ENCODE data around the gene PRKCE. TPM values are rescaled to one million over a fixed set of nuclear protein-coding genes. Genes with fewer than 3 reads are reported as not detected.

Gene PRKCE
- total RNA-seq, 1 donor from 2014 or later: 13.7 TPM

DNA sequence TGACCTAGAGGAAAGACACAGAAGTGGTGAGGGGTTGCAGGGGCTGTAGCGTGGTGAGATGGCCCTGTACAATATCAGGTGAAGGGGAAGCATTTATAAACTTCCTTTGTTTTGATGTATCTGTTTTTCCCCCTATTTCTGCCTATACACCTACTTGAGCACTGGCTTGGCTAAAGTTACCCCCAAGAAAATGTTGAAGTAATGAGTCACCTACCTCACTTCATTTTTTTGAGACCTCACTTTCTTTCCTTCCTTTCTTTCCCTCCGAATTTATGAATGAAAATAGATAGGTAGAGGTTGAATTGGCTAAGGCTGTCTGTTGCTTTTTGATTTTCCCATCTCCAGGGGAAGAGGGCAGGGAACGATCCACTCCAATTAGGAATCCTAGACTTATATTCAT, 414.6 kb downstream of the PRKCE start:
- intact Hi-C loops (cut with micrococcal nuclease): no loop called here

DNA sequence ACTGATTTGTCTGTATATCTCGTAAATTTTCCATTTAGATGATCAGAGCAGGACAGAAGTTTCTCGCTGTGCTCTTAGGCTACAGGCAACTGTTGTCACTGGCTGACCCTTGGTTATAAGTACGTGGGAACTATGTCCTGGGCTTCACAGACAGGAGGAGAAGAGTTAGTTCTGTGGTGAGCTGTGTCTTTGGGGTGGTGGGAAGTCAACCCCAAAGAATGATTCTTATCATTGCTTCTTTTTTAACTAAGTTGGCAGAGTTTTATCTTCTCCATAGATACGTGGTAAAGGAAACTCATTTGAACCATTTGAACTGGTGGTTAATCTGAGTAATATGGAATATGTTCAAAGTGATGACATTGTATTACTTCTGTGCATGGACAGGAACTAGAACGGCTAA, 415.1 kb downstream of the PRKCE start:
- intact Hi-C loops (cut with micrococcal nuclease): no loop called here

DNA sequence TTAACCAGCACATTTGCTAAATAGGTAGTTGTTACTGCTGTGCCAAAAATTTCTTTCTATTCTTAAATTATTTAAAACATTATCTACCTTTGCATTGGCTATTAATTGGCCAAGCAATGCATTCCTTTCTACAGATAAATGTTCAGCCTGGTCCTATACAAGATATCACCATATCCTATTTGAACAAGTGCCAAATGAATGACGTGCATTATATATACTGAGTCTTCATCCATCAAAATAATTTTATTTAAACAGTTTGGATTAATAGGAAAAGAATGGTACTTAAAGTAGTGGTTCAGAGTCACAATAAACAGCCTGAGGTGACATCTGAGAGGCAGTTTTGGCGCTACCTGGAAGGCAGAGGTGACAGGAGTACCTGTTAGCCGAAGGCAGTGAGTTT, 415.6 kb downstream of the PRKCE start:
- intact Hi-C loops (cut with micrococcal nuclease): no loop called here

DNA sequence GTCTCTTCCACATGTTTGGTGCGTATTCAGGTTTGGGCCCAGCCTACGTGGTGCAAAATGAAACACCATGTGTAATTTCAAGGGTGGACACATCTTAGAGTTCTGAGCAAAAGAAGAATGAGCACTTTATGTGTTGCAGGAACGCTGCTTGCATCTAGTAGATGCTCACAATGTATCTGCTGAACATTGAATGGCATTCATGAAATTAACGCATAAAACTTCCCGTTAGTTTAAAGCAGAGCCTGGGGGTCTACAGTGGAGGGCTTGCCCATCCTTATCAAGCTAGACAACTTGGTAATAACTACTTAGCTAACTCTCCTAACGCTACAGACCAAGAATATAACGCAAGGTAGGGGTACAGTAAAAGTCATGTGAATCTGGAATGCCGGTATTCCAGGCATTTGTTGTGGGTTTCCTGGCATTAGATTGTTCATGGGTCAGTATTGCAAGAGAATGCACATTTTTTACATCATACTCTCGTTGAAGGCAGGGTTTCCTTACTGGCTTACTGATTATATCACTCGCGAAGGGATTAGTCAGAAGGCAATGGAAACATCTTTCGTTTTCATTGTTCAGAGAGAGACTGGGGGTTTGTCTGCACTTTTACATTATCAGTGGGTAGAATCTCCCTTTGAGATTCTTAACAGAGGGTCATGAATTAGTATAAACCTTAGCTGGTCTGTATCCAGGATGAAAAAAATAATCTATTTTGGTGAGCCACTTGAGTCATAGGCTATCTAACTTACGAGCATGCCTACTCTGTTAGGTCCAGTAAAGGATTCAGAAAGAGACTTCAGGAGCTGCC, 416.2 kb downstream of the PRKCE start:
- intact Hi-C loops (cut with micrococcal nuclease): no loop called here

DNA sequence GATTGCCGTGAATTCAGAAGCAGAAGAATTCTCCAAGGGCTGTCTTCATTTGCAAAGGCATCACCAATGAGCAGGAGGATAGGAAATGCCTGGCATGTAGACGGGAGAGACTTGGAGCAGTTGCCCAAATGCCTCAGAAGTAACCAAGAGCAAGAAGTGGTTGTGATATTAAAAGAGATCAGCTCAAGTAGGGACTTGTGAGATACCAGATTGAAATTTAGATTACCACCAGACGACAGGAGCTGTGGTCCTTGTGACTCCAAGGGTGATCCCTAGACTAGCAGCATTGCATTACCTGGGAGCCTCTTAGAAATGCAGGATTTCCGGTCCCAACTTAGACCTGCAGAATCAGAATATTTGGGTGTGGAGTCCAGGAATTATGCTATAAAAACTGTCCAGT, 417.2 kb downstream of the PRKCE start:
- intact Hi-C loops (cut with micrococcal nuclease): no loop called here

DNA sequence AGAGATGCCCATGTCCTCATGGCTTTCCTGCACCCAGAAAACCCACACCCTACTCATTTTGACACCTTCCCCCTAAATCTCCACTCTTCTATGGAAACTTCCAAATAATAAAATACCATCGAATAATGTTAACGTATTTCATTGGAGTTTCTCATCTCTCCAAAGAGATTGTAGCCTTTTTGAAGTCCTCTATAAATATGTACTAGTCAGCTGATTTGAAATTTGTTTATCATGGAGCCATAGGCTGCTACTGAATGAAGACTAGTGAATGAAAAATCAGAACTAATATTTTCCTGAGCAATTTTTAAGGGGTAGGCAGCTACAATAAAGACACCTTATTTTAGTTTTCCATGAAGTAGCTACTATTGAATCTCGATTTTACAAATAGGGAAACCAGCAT, 419.6 kb downstream of the PRKCE start:
- intact Hi-C loops (cut with micrococcal nuclease): no loop called here

DNA sequence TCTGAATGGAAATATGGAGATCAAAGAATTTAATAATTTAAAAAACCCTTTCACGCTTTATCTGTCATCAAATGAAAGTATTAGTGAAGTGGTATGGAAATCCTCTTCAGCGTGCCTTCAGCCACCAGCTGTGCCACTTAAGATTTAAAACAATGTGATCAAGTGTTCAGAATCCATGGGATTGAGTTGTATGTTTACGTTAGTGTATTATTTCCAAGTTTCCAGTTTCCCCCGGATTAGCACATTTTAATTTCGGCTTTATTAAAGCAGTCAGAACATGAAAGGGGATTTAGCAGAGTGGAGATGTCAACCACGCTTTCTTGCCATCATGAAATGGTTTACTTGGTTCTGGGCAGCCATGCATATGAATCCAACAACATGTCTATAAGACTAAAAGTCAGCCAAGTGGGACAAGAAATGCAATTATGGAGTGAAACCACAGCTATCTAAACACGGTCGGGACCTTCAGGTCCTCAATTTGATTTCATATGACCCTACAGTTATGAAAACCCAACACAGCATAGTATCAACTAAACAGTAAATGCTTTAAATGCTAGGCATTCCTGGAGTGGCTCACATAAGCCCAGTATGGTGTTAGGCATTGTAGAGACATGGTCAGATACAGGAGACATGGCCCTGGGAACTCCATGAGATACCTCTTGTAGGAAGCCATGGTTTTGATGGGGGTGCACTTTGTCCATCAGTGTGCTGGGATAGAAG, 420.8 kb downstream of the PRKCE start:
- intact Hi-C loops (cut with micrococcal nuclease): no loop called here

DNA sequence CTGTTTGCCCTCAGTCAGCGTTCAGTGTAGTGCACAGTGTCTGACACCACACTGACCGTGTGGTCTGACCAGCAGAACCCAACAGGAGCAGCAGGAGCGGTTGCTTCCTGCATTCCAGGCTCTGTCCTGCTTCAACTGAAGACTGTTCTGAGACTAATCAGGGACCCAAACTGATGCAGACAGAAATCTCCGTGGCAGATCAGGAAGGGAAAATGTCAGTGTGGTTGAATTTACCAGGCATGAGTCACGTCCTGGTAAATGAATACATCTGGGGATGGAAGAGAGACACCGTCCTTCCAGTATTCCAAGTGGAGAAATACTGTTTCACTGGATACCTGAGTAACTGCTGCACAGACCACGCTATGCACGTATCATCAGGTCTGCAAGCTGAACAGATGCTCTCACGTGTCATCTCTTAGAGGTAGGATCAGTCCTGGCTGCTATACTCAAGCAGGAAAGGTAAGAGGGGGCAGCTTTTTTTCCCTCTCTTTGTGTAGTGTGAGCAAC, 422.1 kb downstream of the PRKCE start:
- intact Hi-C loops (cut with micrococcal nuclease): no loop called here

DNA sequence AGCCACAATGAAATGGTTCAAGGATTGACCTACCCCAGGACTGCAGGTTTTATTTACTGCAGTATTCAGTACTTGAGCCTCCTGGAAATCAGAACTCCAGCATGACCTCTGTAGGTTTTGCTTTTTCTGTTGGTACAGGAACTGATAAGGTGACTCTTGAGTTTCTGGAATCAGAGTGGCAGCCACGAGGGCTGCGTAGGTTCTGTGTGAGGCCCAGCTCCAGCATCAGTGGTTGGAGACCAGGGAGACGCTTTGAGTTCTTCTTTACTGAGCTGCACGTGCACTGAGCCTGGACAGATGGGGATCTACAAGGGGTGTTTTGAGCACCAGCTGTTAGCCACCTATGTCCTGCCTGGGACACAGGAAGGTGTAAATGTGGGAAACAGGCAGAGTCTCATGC, 423.0 kb downstream of the PRKCE start:
- intact Hi-C loops (cut with micrococcal nuclease): no loop called here

DNA sequence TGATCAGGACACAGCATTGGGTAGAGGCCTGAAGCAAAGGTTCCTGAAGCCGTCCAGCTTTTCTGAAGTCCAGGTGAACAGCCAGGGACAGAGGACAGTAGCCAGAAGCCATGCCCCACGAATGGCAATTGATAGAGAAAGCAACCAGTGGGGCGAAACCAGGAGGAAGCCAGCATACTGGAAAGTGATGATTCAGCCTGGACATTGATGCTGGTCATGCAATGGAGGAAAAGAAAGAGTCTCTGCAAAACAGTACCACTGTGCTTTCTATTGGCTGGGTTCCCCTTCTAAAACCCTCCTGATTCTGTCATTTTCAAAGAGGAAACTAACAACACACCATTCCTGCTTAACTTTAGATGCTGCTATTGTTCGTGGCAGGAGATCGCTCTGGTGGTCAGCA, 424.4 kb downstream of the PRKCE start:
- intact Hi-C loops (cut with micrococcal nuclease): no loop called here

DNA sequence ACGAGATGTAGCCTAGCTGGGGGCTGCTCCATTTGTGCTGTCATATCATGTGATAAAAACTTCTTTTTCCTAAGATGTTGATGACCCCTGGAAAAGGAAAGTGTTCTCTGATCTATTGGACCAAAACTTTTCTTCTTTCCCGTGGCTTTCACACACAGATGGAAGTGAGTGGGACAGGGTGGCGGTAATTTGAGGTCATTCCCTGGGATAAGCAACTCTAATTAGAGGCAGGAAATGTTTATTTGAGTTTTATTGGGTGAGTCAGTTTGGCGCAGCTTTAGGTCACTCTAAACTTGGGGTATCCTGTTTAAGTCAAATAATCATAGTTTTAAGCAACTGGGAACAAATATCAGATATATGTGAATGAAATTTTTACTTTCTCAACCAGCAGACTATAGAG, 424.8 kb downstream of the PRKCE start:
- intact Hi-C loops (cut with micrococcal nuclease): no loop called here

DNA sequence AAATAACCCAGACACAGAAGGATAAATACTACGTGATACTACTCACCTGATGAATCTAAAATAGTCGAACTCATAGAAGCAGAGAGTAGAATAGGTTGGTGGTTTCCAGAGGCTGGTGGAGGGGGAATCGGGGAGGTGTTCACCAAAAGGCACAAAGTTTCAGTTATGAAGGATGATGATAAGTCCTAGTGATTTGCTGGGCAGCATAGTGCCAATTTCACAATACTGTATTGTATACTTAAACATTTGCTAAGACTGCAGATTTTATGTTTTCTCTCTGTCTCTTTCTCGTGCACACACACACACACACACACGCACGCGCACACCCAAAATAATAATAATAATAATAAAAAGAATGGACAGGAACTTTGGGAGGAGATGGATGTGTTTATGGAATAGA, 425.4 kb downstream of the PRKCE start:
- intact Hi-C loops (cut with micrococcal nuclease): no loop called here

DNA sequence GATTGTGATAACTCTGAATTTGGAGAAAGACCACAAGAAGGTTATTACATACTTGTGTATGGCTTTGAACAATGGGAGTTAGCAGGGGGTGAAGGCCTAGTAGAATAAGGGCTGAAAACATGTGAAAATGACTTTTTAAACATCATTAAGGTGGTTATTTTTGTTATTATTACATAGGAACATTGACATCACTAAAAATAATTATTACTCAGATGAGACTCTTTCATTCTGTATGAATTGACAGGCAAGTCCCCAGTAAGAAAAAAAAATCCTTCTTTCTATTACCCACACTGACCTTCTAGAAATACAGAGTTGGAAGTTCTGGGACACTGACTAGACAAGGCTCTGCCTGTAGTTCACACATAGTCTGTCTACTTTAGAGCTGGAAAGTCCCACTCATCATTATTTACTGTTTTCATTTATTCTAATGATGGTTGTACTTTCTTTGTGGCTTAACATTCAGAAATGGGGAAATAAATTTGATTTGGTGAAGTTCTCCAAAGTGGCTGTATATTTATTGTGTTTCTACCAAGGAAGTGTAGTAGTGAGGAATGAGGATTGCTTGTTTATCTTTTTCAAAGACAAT, 426.1 kb downstream of the PRKCE start:
- intact Hi-C loops (cut with micrococcal nuclease): no loop called here

DNA sequence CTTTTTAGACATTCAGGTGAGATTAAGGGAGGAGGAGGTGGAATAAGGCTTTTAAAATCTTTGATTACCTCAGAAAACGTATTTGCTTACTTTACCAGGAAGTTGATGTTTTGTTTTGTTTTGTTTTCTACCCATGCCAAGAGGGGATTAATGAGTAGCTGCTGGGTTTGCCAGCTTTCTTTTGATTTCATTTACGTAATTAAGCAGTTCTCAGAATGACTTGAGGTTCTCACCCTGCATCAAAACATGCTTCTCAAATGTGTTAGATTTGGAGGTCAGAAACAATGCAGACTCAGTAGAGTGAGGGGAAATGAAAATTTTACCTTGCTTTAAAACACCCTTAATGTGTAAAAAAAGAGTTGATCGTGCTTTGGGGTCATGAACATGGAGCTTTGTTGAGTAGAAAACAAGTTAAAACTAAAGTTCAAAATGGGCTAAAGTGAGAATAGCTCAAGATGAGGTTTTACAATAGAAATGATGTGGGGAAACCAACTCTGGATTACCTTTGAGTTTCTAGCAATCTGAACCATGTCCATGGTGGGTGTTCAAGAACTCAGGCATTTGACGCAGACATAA, 428.6 kb downstream of the PRKCE start:
- intact Hi-C loops (cut with micrococcal nuclease): no loop called here

DNA sequence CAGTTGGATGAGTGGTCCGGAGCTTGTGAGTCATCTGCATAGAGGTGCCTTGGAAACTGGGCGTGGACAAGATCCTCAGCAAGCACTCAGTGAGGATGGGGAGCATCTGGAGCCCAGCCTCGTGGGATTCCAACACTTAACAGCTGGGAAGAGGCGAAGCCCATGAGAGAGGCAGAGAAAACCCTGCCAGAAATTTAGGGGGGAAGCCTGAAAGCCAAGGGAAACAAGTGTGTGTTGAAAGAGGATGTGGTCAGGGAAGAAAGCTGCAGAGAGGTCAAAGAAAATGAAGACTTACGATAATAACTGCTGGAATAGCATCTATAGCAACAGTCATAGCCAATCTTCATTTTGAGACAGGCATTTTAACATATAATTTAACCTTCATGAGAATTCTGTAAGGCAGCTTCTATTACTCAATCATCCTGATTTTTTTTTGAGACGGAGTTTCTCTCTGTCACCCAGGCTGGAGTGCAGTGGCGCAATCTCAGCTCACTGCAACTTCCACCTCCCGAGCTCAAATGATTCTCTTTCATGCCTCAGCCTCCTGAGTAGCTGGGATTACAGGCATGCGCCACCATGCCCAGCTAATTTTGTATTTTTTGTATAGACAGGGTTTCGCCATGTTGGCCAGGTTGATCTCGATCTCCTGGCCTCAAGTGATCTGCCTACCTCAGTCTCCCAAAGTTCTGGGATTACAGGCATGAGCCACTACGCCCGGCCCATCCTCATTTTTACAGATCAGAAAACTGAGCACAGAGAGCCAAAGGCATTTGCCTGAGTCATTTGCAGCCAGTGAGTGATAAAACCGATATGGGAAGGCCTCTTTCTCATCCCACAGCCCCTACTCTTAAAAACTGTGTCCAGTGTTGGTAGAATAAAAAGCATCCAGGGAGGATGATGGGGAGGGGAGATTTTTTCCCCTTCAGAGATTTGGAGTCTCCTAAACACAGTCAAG, 431.3 kb downstream of the PRKCE start:
- intact Hi-C loops (cut with micrococcal nuclease): no loop called here

DNA sequence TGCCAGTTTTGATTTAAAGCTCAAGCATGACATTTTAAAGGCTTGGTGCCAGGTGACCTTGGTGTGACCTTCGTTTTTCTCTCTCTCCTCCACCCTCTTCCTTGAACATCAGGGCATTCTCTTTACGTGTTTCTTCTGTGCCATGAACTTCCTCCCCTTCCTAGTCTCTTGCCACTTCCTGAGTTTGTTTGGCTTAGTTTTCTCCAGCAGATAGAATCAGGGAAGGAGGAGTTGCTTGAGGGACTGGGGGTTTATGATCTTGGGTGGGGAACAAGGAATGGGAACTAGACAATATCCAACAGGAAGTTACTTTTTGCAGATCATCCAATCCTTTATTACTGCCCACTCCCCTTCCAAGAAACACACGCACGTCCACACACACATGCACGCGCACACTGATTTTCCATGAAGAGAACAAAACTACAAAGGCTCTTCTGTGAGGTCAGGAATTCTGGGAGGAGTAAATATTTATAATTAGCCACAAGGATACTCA, 435.1 kb downstream of the PRKCE start:
- intact Hi-C loops (cut with micrococcal nuclease): no loop called here

DNA sequence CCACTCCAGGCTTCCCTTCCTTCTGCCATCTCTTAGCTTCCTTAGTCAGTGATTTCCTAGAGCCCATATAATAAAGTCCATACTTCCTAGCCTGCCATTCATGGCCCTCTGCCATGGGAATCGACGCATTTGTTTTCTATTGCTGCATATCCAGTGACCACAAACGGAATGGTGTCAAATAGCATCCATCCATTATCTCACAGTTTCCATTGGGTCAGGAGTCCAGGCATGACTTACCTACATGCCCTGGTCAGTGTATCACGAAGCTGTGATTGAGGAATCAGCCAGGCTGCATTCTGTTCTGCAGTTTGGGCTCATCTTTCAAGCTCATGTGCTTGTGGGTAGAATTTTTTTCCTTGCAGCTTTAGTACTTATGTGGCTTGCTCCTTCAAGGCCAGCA, 436.0 kb downstream of the PRKCE start:
- intact Hi-C loops (cut with micrococcal nuclease): no loop called here

DNA sequence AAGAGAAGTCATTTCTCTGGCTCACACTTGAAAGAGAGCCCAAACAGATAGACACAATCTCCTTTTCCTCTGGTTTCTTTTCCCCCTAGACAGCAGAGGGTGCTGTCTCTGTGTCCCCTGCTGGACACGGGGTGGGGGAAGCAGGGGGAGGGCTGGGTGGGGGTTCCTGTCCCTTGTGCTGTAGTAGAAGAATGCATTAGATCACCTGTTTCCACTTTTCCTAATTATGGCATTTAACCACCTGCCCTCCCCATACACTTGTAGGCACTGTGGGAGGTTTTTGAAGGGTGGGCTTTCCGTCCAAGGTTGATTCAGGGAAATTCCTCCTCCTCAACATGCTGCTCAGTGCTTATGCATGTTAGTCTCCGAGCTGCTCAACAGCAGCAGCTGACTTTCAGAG, 439.5 kb downstream of the PRKCE start:
- intact Hi-C loops (cut with micrococcal nuclease): no loop called here

DNA sequence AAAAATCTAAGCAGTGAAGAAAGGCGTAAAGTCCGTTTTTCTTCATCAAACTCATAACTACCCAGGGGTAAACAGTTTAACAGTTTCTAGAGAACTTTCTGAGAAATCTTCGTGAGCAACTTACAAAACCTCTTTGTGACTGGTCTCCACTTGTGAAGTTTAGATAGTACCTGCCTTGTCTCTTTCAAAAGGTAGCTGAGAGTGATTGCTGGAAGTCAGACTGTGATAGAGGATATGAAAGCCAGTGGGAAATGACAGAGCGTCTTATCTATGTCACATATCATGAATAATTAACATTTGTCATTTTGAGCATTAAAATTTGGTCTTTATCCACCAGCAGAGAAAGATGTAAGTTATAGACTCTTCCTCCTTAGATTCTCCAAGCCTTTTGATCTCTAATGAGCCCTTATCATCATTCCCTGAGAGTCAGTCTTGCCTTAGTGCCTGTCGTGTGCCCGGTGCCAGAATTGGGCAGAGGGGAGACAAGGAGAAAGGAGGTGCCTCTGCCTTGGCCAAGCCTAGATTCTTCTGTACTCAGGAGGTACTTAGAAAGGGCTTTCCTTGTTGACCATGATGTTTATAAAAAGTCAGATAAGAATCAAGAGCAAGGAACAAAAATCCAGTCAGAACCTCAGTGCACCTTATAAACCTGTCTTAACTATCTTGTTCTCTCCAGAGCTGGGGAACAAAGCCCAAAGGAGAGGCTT, 440.6 kb downstream of the PRKCE start:
- intact Hi-C loops (cut with micrococcal nuclease): no loop called here

DNA sequence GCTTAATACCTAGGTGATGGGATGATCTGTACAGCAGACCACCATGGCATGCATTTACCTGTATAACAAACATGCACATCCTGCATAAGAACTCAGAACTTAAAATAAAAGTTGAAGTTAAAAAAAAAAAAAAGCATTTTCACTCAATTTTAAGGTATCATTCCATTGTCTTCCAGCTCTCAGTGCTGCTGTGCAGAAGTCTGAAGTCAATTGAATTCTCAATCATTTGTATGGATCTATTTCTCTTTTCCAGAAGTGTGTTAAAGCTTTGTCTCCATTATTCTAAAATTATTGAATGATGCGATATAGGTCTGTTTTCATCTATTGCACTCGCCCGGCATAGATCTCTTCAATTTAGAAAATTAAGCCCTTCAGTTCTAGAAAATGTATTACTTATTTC, 443.2 kb downstream of the PRKCE start:
- intact Hi-C loops (cut with micrococcal nuclease): no loop called here

Data from T-helper 1 cell treated with Interleukin-12 subunit alpha and Interleukin-12 subunit beta and Interleukin-4 antibody, amounts not matched to agents 30 ng/mL and 1 ng/mL, for 36 hours (primary cell).